Neural progenitor cell (in vitro differentiated cells): ENCODE measurements around the gene INPP1. TPM values are rescaled to one million over a fixed set of nuclear protein-coding genes. Genes with fewer than 3 reads are reported as not detected.

Source experiments
- DNase-seq: peaks from one replicate; pipeline ENCODE4 v3.0.0-alpha.2; 2016; ENCODE audit warnings: low spot score
- H2AFZ ChIP-seq: fragments of 200-600 bp; sonication (generic); replicated peaks from 2 replicates; pipeline ENCODE4 v1.6.1; 2016; ENCODE audit warnings: antibody characterized with exemption
- H3F3A ChIP-seq: fragments of 200-600 bp; sonication (generic); 2 replicates; pipeline ENCODE4 v1.6.1; 2016; ENCODE audit warnings: antibody characterized with exemption, low read depth
- H3K27ac ChIP-seq: fragments of 200-600 bp; sonication (generic); 2 replicates; pipeline ENCODE4 v1.5.1; 2016; ENCODE audit warnings: mild to moderate bottlenecking
- H3K27me3 ChIP-seq: fragments of 200-600 bp; sonication (generic); 2 replicates; pipeline ENCODE4 v1.6.1; 2016; ENCODE audit warnings: mild to moderate bottlenecking, moderate library complexity
- H3K36me3 ChIP-seq: fragments of 200-600 bp; sonication (generic); 2 replicates; pipeline ENCODE4 v1.5.1; 2016
- H3K4me1 ChIP-seq: fragments of 200-600 bp; sonication (generic); 2 replicates; pipeline ENCODE4 v1.6.1; 2016; ENCODE audit warnings: mixed run types
- H3K4me2 ChIP-seq: fragments of 200-600 bp; sonication (generic); 2 replicates; pipeline ENCODE4 v1.6.1; 2016
- H3K4me3 ChIP-seq: fragments of 200-600 bp; sonication (generic); 2 replicates; pipeline ENCODE4 v1.5.1; 2016
- H3K79me2 ChIP-seq: fragments of 200-600 bp; sonication (generic); 2 replicates; pipeline ENCODE4 v1.6.1; 2016; ENCODE audit warnings: low read depth
- H3K9ac ChIP-seq: fragments of 200-600 bp; sonication (generic); 2 replicates; pipeline ENCODE4 v1.6.1; 2016
- H3K9me3 ChIP-seq: fragments of 200-600 bp; sonication (generic); 2 replicates; pipeline ENCODE4 v1.5.1; 2016; ENCODE audit warnings: low read depth
- H4K20me1 ChIP-seq: fragments of 200-600 bp; sonication (generic); 2 replicates; pipeline ENCODE4 v1.6.1; 2016; ENCODE audit warnings: low read depth
- H3K27ac Mint-ChIP-seq: 3 replicates; pipeline ENCODE4 v1.8.0; 2021; ENCODE audit warnings: mixed read lengths
- H3K27me3 Mint-ChIP-seq: 2 replicates; pipeline ENCODE4 v1.8.0; 2022; ENCODE audit warnings: low read depth, mild to moderate bottlenecking, inconsistent platforms, moderate library complexity, mixed read lengths; ENCODE audit not compliant: insufficient read depth
- H3K36me3 Mint-ChIP-seq: 3 replicates; pipeline ENCODE4 v1.8.0; 2021; ENCODE audit warnings: mixed read lengths
- H3K4me1 Mint-ChIP-seq: 3 replicates; pipeline ENCODE4 v1.8.0; 2021; ENCODE audit warnings: mixed read lengths
- H3K4me3 Mint-ChIP-seq: 3 replicates; pipeline ENCODE4 v1.8.0; 2021; ENCODE audit warnings: mild to moderate bottlenecking, moderate library complexity, mixed read lengths
- H3K9me3 Mint-ChIP-seq: 3 replicates; pipeline ENCODE4 v1.8.0; 2020; ENCODE audit warnings: mixed read lengths
- CTCF ChIP-seq: fragments of 200-600 bp; sonication (generic); IDR thresholded peaks from 2 replicates; pipeline ENCODE4 v1.5.1; 2017; ENCODE audit warnings: antibody characterized with exemption, mild to moderate bottlenecking
- EZH2 ChIP-seq: fragments of 200-600 bp; sonication (generic); IDR thresholded peaks from 2 replicates; pipeline ENCODE4 v1.6.1; 2017; ENCODE audit warnings: antibody characterized with exemption, mild to moderate bottlenecking, moderate library complexity
- EZH2phosphoT487 ChIP-seq: fragments of 200-600 bp; sonication (generic); IDR thresholded peaks from 2 replicates; pipeline ENCODE4 v1.6.1; 2017; ENCODE audit warnings: antibody characterized with exemption
- total RNA-seq: library from RNA; depleted of rRNA; stranded (reverse); fragments of >200 nt; gene quantifications from 2 replicates; pipeline ENCODE4 v1.2.3, GENCODE V29; 2015; ENCODE audit warnings: low replicate concordance

Gene INPP1
- total RNA-seq, 1 donor from 2014 or later = 1.6 TPM

GRCh38 chr2:190340369-190340768 lies 3.0 kb upstream of the INPP1 start:
- H3K4me2 ChIP-seq = no peak overlapping the region
- no peak for TF ChIP-seq CTCF
- no peak for TF ChIP-seq EZH2phosphoT487
- no peak for TF ChIP-seq EZH2
- peak overlapping the region; percentile 74 for H3K27ac Mint-ChIP-seq
- peak; percentile 58 for DNase-seq
- H3K27me3 ChIP-seq = peaks cover 34% of the 10 kb centered on the region
- no peaks in the 10 kb centered on the region for H3K36me3 Mint-ChIP-seq
- H3K27me3 Mint-ChIP-seq = peaks cover 3% of the 10 kb centered on the region
- no peak overlapping the region for H3K4me3 ChIP-seq
- H3K4me3 Mint-ChIP-seq = no peak overlapping the region
- no peak overlapping the region for H3K9ac ChIP-seq
- peaks cover 27% of the 10 kb centered on the region for H3K4me1 Mint-ChIP-seq
- H3K9me3 ChIP-seq = no peaks in the 10 kb centered on the region
- no peak overlapping the region for H3K27ac ChIP-seq
- peaks cover 11% of the 10 kb centered on the region for H3K4me1 ChIP-seq
- H3K36me3 ChIP-seq = no peaks in the 10 kb centered on the region
- no peaks in the 10 kb centered on the region for H3K9me3 Mint-ChIP-seq
- H3F3A ChIP-seq = peaks cover 16% of the 10 kb centered on the region
- no peak overlapping the region for H2AFZ ChIP-seq
- H3K79me2 ChIP-seq = no peaks in the 10 kb centered on the region
- peaks cover 3% of the 10 kb centered on the region for H4K20me1 ChIP-seq

GRCh38 chr2:190342611-190343010 lies 778 bp upstream of the INPP1 start:
- H3K27ac ChIP-seq = no peak overlapping the region
- peaks cover 3% of the 10 kb centered on the region for H4K20me1 ChIP-seq
- Mint-ChIP-seq H3K36me3 (no peaks in the 10 kb centered on the region), H3K4me1 (peaks cover 27% of the 10 kb centered on the region), H3K9me3 (no peaks in the 10 kb centered on the region), H3K4me3 (peak overlapping the region; percentile 86), H3K27me3 (peaks cover 3% of the 10 kb centered on the region), H3K27ac (no peak overlapping the region)
- no peak overlapping the region for H3K4me2 ChIP-seq
- TF ChIP-seq CTCF (no peak), EZH2 (no peak), EZH2phosphoT487 (no peak)
- no peaks in the 10 kb centered on the region for H3K9me3 ChIP-seq
- H3K9ac ChIP-seq = no peak overlapping the region
- no peak for DNase-seq
- H3K4me3 ChIP-seq = no peak overlapping the region
- no peaks in the 10 kb centered on the region for H3K36me3 ChIP-seq
- H3K79me2 ChIP-seq = no peaks in the 10 kb centered on the region
- H3F3A ChIP-seq = peaks cover 16% of the 10 kb centered on the region
- H3K4me1 ChIP-seq = peaks cover 11% of the 10 kb centered on the region
- H3K27me3 ChIP-seq = peaks cover 42% of the 10 kb centered on the region
- H2AFZ ChIP-seq = no peak overlapping the region

- no peak overlapping the region for H3K27ac ChIP-seq
Observed at GRCh38 chr2:190343089-190343535, 277 bp upstream of the INPP1 start.

More at GRCh38 chr2:190343089-190343535, 277 bp upstream of the INPP1 start:
- Histone ChIP-seq H3K9ac (no peak overlapping the region), H4K20me1 (peaks cover 3% of the 10 kb centered on the region), H2AFZ (peak overlapping the region; percentile 90), H3K27me3 (peaks cover 42% of the 10 kb centered on the region), H3K79me2 (no peaks in the 10 kb centered on the region), H3K4me2 (peak overlapping the region; percentile 86), H3K4me1 (peaks cover 11% of the 10 kb centered on the region), H3K4me3 (peak overlapping the region; percentile 61), H3F3A (peaks cover 16% of the 10 kb centered on the region), H3K9me3 (no peaks in the 10 kb centered on the region), H3K36me3 (no peaks in the 10 kb centered on the region)
- H3K4me3 Mint-ChIP-seq = peak overlapping the region; percentile 86
- peak overlapping the region; percentile 46 for H3K27ac Mint-ChIP-seq
- H3K36me3 Mint-ChIP-seq = no peaks in the 10 kb centered on the region
- peaks cover 3% of the 10 kb centered on the region for H3K27me3 Mint-ChIP-seq
- no peak for DNase-seq
- TF ChIP-seq EZH2phosphoT487 = no peak
- TF ChIP-seq CTCF = no peak
- TF ChIP-seq EZH2 = no peak
- peaks cover 27% of the 10 kb centered on the region for H3K4me1 Mint-ChIP-seq
- no peaks in the 10 kb centered on the region for H3K9me3 Mint-ChIP-seq
